Parathyroid adenoma (tissue), 2 donors: ENCODE data around the gene GADL1.
A peak's percentile ranks its signal among the peaks of the same experiment; 100 is the strongest.

Experiments
- H2AFZ ChIP-seq: fragments of 300-600 bp; sonication (generic); one replicate; pipeline ENCODE4 v1.7.0; 2017; ENCODE audit warnings: antibody characterized with exemption, mild to moderate bottlenecking
- H3K27ac ChIP-seq: fragments of 300-600 bp; sonication (generic); one replicate; pipeline ENCODE4 v1.7.0; 2017
- H3K27me3 ChIP-seq: fragments of 300-600 bp; sonication (generic); one replicate; pipeline ENCODE4 v1.7.0; 2017; ENCODE audit warnings: low read length; ENCODE audit not compliant: control insufficient read depth, insufficient read depth
- H3K36me3 ChIP-seq: fragments of 300-600 bp; sonication (generic); one replicate; pipeline ENCODE4 v1.7.0; 2017; ENCODE audit warnings: low read length; ENCODE audit not compliant: control insufficient read depth, insufficient read depth
- H3K4me1 ChIP-seq: fragments of 300-600 bp; sonication (generic); one replicate; pipeline ENCODE4 v1.7.0; 2017; ENCODE audit warnings: control low read depth
- H3K4me2 ChIP-seq: fragments of 300-600 bp; sonication (generic); one replicate; pipeline ENCODE4 v1.7.0; 2017; ENCODE audit warnings: low read length
- H3K4me3 ChIP-seq: fragments of 300-600 bp; sonication (generic); one replicate; pipeline ENCODE4 v1.7.0; 2017; ENCODE audit warnings: low read depth, low read length
- H3K79me2 ChIP-seq: fragments of 300-600 bp; sonication (generic); one replicate; pipeline ENCODE4 v1.7.0; 2017; ENCODE audit warnings: control low read depth
- H3K9ac ChIP-seq: fragments of 300-600 bp; sonication (generic); one replicate; pipeline ENCODE4 v1.7.0; 2017; ENCODE audit warnings: mild to moderate bottlenecking
- H3K9me3 ChIP-seq: fragments of 300-600 bp; sonication (generic); one replicate; pipeline ENCODE4 v1.7.0; 2017; ENCODE audit warnings: low read length; ENCODE audit not compliant: control insufficient read depth
- TF ChIP-seq, protein P1 (sequence below): fragments of 300-600 bp; sonication (generic); IDR thresholded peaks from one replicate; pipeline ENCODE4 v1.7.0; 2017; ENCODE audit warnings: antibody characterized with exemption, mild to moderate bottlenecking
- donor health status: primary hyperparathyroidism.

GADL1 gene

DNA sequence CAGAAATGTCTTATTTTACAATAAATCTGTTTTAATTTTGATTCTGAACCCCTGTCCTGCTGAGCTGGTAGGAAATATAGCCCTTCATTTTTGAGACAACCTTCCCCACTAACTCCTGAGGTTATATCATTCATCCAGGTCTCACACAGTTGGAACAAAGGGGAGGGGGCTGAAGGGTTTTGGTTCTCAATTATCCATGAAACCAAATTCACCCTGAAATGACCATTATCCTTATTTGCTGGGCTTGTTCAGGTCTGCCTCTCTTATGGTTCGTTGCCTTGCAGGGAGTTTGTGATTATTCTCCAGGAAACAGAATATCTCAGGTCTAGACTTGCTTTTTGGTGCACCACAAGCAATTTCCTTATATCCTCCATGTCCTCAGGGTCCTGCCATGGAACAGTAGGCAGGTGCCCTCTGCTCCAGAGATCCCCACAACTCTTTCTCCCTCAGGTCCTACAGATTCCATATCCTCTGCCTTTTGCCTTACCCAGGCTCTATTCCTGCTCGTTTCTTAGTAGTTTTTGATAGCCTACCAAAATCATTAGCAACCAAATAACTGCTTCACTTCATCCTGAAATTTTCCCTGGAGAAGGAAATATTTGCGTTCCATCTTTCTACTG is 193.6 kb downstream of the GADL1 start:
- H3K4me2 ChIP-seq: no peak overlapping the region
- no peaks in the 10 kb centered on the region for H3K9me3 ChIP-seq
- TF ChIP-seq, protein P1, sequence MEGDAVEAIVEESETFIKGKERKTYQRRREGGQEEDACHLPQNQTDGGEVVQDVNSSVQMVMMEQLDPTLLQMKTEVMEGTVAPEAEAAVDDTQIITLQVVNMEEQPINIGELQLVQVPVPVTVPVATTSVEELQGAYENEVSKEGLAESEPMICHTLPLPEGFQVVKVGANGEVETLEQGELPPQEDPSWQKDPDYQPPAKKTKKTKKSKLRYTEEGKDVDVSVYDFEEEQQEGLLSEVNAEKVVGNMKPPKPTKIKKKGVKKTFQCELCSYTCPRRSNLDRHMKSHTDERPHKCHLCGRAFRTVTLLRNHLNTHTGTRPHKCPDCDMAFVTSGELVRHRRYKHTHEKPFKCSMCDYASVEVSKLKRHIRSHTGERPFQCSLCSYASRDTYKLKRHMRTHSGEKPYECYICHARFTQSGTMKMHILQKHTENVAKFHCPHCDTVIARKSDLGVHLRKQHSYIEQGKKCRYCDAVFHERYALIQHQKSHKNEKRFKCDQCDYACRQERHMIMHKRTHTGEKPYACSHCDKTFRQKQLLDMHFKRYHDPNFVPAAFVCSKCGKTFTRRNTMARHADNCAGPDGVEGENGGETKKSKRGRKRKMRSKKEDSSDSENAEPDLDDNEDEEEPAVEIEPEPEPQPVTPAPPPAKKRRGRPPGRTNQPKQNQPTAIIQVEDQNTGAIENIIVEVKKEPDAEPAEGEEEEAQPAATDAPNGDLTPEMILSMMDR: no peak
- no peak overlapping the region for H3K27ac ChIP-seq
- no peaks in the 10 kb centered on the region for H3K27me3 ChIP-seq
- H3K9ac ChIP-seq: no peak overlapping the region
- H3K79me2 ChIP-seq: no peaks in the 10 kb centered on the region
- no peak overlapping the region for H3K4me3 ChIP-seq
- no peaks in the 10 kb centered on the region for H3K36me3 ChIP-seq
- H2AFZ ChIP-seq: no peak overlapping the region
- H3K4me1 ChIP-seq: peaks cover 3% of the 10 kb centered on the region

DNA sequence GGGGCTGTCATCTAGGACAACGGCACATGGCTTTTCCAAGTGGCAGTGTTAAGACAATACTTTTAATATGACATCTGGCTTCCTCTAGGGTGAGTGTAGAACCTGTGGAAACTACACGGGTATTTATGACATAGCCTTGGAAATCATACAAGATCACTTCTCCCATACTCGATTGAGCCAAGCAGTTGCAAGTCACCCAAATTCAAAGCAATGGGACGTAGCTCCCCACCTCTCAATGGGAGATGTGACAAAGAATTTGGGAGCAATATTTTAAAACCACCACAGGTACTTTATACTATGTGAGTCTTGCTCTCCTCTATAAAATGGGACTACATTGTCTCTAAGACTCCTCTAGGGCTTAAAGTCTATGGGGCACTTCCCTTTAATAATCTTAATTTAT is 194.5 kb downstream of the GADL1 start:
- Histone ChIP-seq H2AFZ (no peak overlapping the region), H3K27ac (no peak overlapping the region), H3K4me1 (peaks cover 3% of the 10 kb centered on the region), H3K9ac (no peak overlapping the region), H3K36me3 (no peaks in the 10 kb centered on the region), H3K9me3 (no peaks in the 10 kb centered on the region), H3K27me3 (no peaks in the 10 kb centered on the region), H3K79me2 (no peaks in the 10 kb centered on the region), H3K4me3 (no peak overlapping the region), H3K4me2 (no peak overlapping the region)
- TF ChIP-seq, protein P1: no peak

DNA sequence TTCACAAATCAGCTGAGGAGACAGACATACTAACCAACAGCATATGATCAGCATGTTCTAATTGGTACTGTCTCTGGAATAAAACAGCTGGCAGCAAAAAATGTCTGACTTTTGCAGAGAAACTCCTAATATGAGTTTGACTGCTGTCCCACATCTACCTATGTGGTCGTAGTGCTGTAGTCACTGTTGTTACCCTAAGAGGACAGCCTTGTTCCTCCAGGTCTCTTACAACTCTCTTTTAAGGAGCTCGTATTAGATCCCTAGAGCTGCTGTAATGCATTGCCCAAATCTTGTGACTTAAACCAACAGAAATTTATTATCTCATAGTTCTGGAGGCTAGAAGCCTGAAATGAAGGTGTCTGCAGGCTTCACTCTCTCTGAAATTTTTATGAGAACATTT is 195.9 kb downstream of the GADL1 start:
- Histone ChIP-seq H3K9me3 (no peaks in the 10 kb centered on the region), H3K4me1 (peaks cover 3% of the 10 kb centered on the region)
- TF ChIP-seq, protein P1: no peak

DNA sequence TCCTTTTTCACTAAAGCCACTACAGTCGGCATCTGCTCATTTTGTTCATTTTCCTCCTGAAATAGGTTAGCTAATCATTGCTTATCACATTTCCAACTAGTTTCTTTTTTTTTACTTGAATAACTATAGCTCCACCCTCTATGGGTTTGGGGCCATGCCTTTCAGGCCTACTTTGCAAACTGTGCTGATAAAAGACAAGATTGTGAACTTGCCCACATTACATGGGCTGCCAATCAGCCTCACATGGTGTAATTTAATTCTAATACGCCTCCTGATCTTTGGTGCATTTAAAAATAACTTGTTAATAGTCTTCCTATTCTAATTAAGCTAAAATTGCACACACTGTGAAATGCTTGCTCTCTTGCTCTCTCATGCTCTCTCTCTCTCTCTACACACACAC is 197.6 kb downstream of the GADL1 start:
- H3K4me2 ChIP-seq: peak overlapping the region; percentile 50
- no peak overlapping the region for H3K9ac ChIP-seq
- no peaks in the 10 kb centered on the region for H3K79me2 ChIP-seq
- peaks cover 3% of the 10 kb centered on the region for H3K4me1 ChIP-seq
- no peaks in the 10 kb centered on the region for H3K36me3 ChIP-seq
- H3K9me3 ChIP-seq: no peaks in the 10 kb centered on the region
- TF ChIP-seq, protein P1: no peak
- H3K4me3 ChIP-seq: peak overlapping the region; percentile 25
- no peaks in the 10 kb centered on the region for H3K27me3 ChIP-seq
- no peak overlapping the region for H2AFZ ChIP-seq
- no peak overlapping the region for H3K27ac ChIP-seq

More for the DNA sequence above, 195.9 kb downstream of the GADL1 start:
- Histone ChIP-seq H3K27me3 (no peaks in the 10 kb centered on the region), H3K27ac (no peak overlapping the region), H2AFZ (no peak overlapping the region), H3K4me3 (no peak overlapping the region), H3K79me2 (no peaks in the 10 kb centered on the region), H3K36me3 (no peaks in the 10 kb centered on the region), H3K4me2 (no peak overlapping the region), H3K9ac (no peak overlapping the region)

DNA sequence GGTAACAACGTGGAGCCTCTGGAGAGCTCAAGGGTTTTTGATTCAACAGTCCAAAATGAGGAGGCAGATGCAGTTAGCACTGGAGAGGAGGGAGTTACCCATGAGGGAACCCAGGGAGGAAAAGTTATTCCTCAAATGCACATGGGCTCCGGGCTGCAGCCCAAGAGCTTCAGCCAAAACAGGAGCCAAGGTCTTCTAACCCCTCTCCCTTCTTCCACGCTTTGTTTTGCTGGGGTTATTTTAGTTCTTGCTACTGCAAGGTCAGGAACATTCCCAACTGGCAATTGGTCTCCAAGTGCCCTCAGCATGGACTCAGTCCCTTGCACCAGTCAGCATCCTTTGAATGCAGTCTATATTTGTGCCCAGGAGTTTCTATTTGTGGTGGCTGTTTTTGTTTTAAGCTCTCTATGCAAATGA is 198.1 kb downstream of the GADL1 start:
- Histone ChIP-seq H3K27me3 (no peaks in the 10 kb centered on the region), H3K4me3 (peak overlapping the region; percentile 25), H3K9ac (no peak overlapping the region), H3K36me3 (no peaks in the 10 kb centered on the region), H3K4me1 (peaks cover 3% of the 10 kb centered on the region), H2AFZ (no peak overlapping the region), H3K27ac (no peak overlapping the region), H3K4me2 (peak overlapping the region; percentile 50), H3K9me3 (no peaks in the 10 kb centered on the region), H3K79me2 (no peaks in the 10 kb centered on the region)
- TF ChIP-seq, protein P1: no peak
